Spleen (tissue), 7 donors: Measurements from ENCODE around the gene TSPAN15.

Experiments used
- CTCF ChIP-seq, 11 experiments: fragments of 200-600 bp in 7 of 11; fragments of 450-650 bp in 4 of 11; sonication (generic) in 4 of 11; IDR thresholded peaks in 8 of 11; conservative IDR thresholded peaks in 3 of 11; 1 replicate in 7 of 11; 2 replicates in 4 of 11; pipeline versions ENCODE4 v1.4.0 to v1.8.0; 2016 to 2021; ENCODE audit warnings: antibody characterized with exemption in 11 of 11, inconsistent platforms in 4 of 11, mild to moderate bottlenecking in 1 of 11
- POLR2A ChIP-seq, 3 donors: fragments of 450-650 bp; IDR thresholded peaks; one replicate each; pipeline ENCODE4 v1.5.1; 2017; ENCODE audit warnings: antibody characterized with exemption in 3 of 3, mild to moderate bottlenecking in 1 of 3
- POLR2AphosphoS5 ChIP-seq, 3 donors: sonication (generic); formaldehyde crosslinking; IDR thresholded peaks; one replicate each; pipeline ENCODE4 v1.5.1; 2017; ENCODE audit warnings: antibody characterized with exemption in 3 of 3
- donor health status: DM: no; HTN: no; CAD: no; lungs with moderate emphysema.
- donor health status: DM: no; HTN: no; CAD: no.
- donor health status: DM: no; HTN: no; CAD: no.

- no peak for TF ChIP-seq CTCF (IDR thresholded peaks at IDR 0.05 in 8 of 11, conservative IDR thresholded peaks at IDR 0.05 in 3 of 11)
- no peak for TF ChIP-seq POLR2A (IDR thresholded peaks at IDR 0.05)
- TF ChIP-seq POLR2AphosphoS5 (IDR thresholded peaks at IDR 0.05): no peak
These were observed 31.5 kb upstream of the TSPAN15 start for GRCh38 chr10:69419744-69420126.
